ENCODE data around the gene COLGALT1. TPM values are rescaled to one million over a fixed set of nuclear protein-coding genes. Genes with fewer than 3 reads are reported as not detected.
"Not testable (repeated sequence)": the region's sequence is repeated elsewhere in the genome, so short reads cannot be mapped to it uniquely, and the experiment has no call there.

The COLGALT1 gene
- total RNA-seq, 1 experiment from 2014 or later = 86.0 TPM

- H3K36me3 ChIP-seq (ENCODE audit: control insufficient read depth in 1 of 2, insufficient read depth in 2 of 2, low read length in 2 of 2); POLR2A ChIA-PET; RAD21 ChIA-PET (ENCODE audit: low non-redundant PET in 1 of 2, low total read pairs in 2 of 2, uncharacterized antibody in 2 of 2, unreplicated experiment in 2 of 2); H3K9ac ChIP-seq (ENCODE audit: low read length); H2AFZ ChIP-seq (ENCODE audit: low read depth, low read length, poor library complexity, severe bottlenecking); CTCF ChIA-PET; H3K79me2 ChIP-seq (ENCODE audit: insufficient read depth, low read length); H3K4me3 ChIP-seq (replicated peaks in 1 of 2; ENCODE audit: low read depth in 1 of 2, low read length in 2 of 2); H3K9me2 ChIP-seq (ENCODE audit: insufficient read depth); ATAC-seq; H3K9me3 ChIP-seq (ENCODE audit: control insufficient read depth in 1 of 2, insufficient read depth in 1 of 2, low read depth in 1 of 2, low read length in 2 of 2); DNase-seq (ENCODE audit: low read depth, low spot score); H3K4me2 ChIP-seq (ENCODE audit: low read length); intact Hi-C loops (cut with micrococcal nuclease); BruUV-seq (replicated peaks); H4K20me1 ChIP-seq (ENCODE audit: insufficient read depth); H3K27me3 ChIP-seq (ENCODE audit: insufficient read depth, low read length); H3K27ac ChIP-seq (ENCODE audit: low read depth, low read length): not testable (repeated sequence)
- peaks cover 12 to 23% of the 10 kb centered on the region in 2 experiments for H3K4me1 ChIP-seq (ENCODE audit: control insufficient read depth in 1 of 2, insufficient read depth in 2 of 2, low read length in 2 of 2)
Observed at GRCh38 chr19:17518654-17519053, 36.8 kb upstream of the COLGALT1 start.

DNA sequence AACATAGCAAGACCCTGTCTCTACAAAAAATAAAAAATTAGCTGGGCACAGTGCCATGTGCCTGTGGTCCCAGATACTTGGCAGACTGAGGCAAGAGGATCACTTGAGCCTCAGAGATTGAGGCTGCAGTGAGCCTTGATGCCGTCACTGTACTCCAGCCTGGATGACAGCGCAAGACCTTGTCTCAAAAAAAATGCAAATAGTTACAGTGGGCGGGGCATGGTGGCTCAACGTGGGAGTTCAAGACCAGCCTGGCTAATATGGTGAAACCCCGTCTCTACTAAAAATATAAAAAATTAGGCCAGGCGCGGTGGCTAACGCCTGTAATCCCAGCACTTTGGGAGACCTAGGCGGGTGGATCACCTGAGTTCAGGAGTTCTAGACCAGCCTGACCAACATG, 35.5 kb upstream of the COLGALT1 start:
- Histone ChIP-seq H3K79me2 (ENCODE audit: insufficient read depth, low read length) (no peaks in the 10 kb centered on the region), H3K9me3 (ENCODE audit: control insufficient read depth in 1 of 2, insufficient read depth in 1 of 2, low read depth in 1 of 2, low read length in 2 of 2) (peaks cover 0 to 9% of the 10 kb centered on the region in 2 experiments; a peak in 1 of 4 replicates), H2AFZ (ENCODE audit: low read depth, low read length, poor library complexity, severe bottlenecking) (no peak overlapping the region), H3K27ac (ENCODE audit: low read depth, low read length) (no peak overlapping the region), H4K20me1 (ENCODE audit: insufficient read depth) (no peaks in the 10 kb centered on the region), H3K4me3 (replicated peaks in 1 of 2; ENCODE audit: low read depth in 1 of 2, low read length in 2 of 2) (no peak overlapping the region), H3K9ac (ENCODE audit: low read length) (no peak overlapping the region), H3K9me2 (ENCODE audit: insufficient read depth) (no peaks in the 10 kb centered on the region), H3K4me2 (ENCODE audit: low read length) (no peak overlapping the region), H3K27me3 (ENCODE audit: insufficient read depth, low read length) (no peaks in the 10 kb centered on the region), H3K4me1 (ENCODE audit: control insufficient read depth in 1 of 2, insufficient read depth in 2 of 2, low read length in 2 of 2) (peaks cover 6 to 14% of the 10 kb centered on the region in 2 experiments; a peak in 3 of 4 replicates), H3K36me3 (ENCODE audit: control insufficient read depth in 1 of 2, insufficient read depth in 2 of 2, low read length in 2 of 2) (peaks cover 0 to 8% of the 10 kb centered on the region in 2 experiments; a peak in 1 of 4 replicates)
- POLR2A ChIA-PET = no interaction called here
- intact Hi-C loops (cut with micrococcal nuclease) = no loop called here
- no peak for DNase-seq (ENCODE audit: low read depth, low spot score)
- no peak for TF ChIP-seq SIN3A (IDR thresholded peaks at IDR 0.05; ENCODE audit: low read depth)
- TF ChIP-seq ZNF274 (IDR thresholded peaks at IDR 0.05; ENCODE audit: low read depth, low read length) = no peak
- TF ChIP-seq SRF (IDR thresholded peaks at IDR 0.05; ENCODE audit: low read depth) = no peak
- TF ChIP-seq FOSL1 (IDR thresholded peaks at IDR 0.05; ENCODE audit: low read depth) = no peak
- no peak for TF ChIP-seq POLR2AphosphoS5 (IDR thresholded peaks at IDR 0.05; ENCODE audit: low read depth, low read length)
- TF ChIP-seq POLR2A (IDR thresholded peaks at IDR 0.05; ENCODE audit: borderline replicate concordance, extremely low read depth, insufficient read depth, insufficient read length) = no peak
- no peak for TF ChIP-seq CBX3 (IDR thresholded peaks at IDR 0.05; ENCODE audit: low read depth)
- TF ChIP-seq ZFX (IDR thresholded peaks at IDR 0.05) = no peak
- no peak for TF ChIP-seq RAD21 (IDR thresholded peaks at IDR 0.05; ENCODE audit: low read depth)
- TF ChIP-seq, protein P1, sequence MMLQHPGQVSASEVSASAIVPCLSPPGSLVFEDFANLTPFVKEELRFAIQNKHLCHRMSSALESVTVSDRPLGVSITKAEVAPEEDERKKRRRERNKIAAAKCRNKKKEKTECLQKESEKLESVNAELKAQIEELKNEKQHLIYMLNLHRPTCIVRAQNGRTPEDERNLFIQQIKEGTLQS (IDR thresholded peaks at IDR 0.05) = no peak
- TF ChIP-seq EGR1 (IDR thresholded peaks at IDR 0.05; ENCODE audit: low read depth) = no peak
- TF ChIP-seq JUND (IDR thresholded peaks at IDR 0.05) = no peak
- no peak for TF ChIP-seq MAX (IDR thresholded peaks at IDR 0.05)
- no peak for TF ChIP-seq CEBPB (IDR thresholded peaks at IDR 0.05; ENCODE audit: low read depth)
- TF ChIP-seq REST (IDR thresholded peaks at IDR 0.05; ENCODE audit: low read depth) = no peak
- no peak for TF ChIP-seq YY1 (IDR thresholded peaks at IDR 0.05; ENCODE audit: extremely low read depth, insufficient replicate concordance, low read depth, low read length)
- TF ChIP-seq TCF7L2 (IDR thresholded peaks at IDR 0.05; ENCODE audit: borderline replicate concordance, extremely low read depth, insufficient read depth, insufficient read length) = no peak
- RAD21 ChIA-PET (ENCODE audit: low non-redundant PET in 1 of 2, low total read pairs in 2 of 2, uncharacterized antibody in 2 of 2, unreplicated experiment in 2 of 2) = interaction anchor here in 1 of 2 experiments (0.7 kb wide), 1 partner anchor 53 kb away, joined by 5 read pairs; no protein-coding TSS in a partner anchor
- no TSS peak for BruUV-seq (replicated peaks)
- no peak for ATAC-seq
- CTCF ChIA-PET = no interaction called here

All from HCT116 (cell line).